ENCODE measurements around the gene NEK8. TPM values are rescaled to one million over a fixed set of nuclear protein-coding genes. Genes with fewer than 3 reads are reported as not detected.

The NEK8 gene
- total RNA-seq, 1 donor from 2014 or later, result 29.7 TPM

DNA sequence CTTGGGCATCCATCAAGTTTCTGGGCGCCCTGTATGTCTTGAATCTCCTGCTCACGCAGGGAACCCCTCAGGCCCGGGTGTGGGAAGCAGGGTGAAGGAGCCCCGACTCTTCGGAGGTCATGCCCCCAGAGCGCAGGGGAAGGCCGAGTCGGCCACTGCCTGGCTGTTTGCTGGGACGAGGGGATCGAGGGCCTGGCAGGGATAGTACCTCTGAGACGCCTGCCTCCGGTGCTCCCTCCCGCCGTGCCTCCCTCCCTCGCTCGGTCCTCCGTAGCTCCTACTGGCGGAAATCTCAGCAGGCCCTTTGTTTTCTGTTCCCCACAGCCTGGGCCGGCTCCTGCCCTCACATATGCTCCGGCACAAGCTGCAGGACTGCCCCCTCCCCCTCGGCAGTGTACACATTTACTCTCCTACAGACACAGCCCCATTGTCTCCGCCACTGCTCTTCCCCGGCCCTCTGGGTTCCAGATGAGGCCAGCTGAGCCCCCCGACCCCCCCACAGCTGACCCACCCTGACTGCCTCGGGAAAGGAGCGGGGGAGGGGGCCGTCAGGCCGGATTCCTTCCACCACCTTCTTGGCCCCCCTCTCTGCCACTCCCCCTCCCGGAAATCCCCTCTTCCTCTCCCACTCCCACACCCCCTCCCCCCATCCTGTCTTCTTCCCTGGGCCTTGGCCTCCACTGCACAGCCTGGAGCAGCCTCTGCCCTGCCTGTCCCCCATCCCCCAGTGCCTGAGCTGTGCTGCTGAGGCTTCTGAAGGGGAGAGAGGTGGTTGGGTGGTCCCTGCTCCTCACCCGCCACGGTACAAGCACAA is 16.6 kb downstream of the NEK8 start:
- H3K27ac Mint-ChIP-seq, result peak overlapping the region; percentile 84
- TF ChIP-seq, protein P1, sequence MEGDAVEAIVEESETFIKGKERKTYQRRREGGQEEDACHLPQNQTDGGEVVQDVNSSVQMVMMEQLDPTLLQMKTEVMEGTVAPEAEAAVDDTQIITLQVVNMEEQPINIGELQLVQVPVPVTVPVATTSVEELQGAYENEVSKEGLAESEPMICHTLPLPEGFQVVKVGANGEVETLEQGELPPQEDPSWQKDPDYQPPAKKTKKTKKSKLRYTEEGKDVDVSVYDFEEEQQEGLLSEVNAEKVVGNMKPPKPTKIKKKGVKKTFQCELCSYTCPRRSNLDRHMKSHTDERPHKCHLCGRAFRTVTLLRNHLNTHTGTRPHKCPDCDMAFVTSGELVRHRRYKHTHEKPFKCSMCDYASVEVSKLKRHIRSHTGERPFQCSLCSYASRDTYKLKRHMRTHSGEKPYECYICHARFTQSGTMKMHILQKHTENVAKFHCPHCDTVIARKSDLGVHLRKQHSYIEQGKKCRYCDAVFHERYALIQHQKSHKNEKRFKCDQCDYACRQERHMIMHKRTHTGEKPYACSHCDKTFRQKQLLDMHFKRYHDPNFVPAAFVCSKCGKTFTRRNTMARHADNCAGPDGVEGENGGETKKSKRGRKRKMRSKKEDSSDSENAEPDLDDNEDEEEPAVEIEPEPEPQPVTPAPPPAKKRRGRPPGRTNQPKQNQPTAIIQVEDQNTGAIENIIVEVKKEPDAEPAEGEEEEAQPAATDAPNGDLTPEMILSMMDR (IDR thresholded peaks at IDR 0.05), result no peak
- no peak for ATAC-seq (ENCODE audit: low read depth)
- DNase-seq, result no peak
- H3K27me3 Mint-ChIP-seq, result no peaks in the 10 kb centered on the region
- intact Hi-C loops (cut with micrococcal nuclease), result no loop called here
- peaks cover 72% of the 10 kb centered on the region for H3K36me3 Mint-ChIP-seq (ENCODE audit: low read depth)
- ChIA-PET CTCF (interaction anchor here (1.0 to 17.6 kb wide), 3 partner anchors 18 to 24 kb away, joined by 3 to 545 read pairs (median 5); partner anchors contain the start of genes NEK8 and TLCD1), POLR2A (interaction anchor here (0.6 to 23.0 kb wide), 8 partner anchors 9 to 205 kb away, joined by 3 to 2384 read pairs (median 7); partner anchors contain the start of genes FLOT2, NEK8, PHF12 and PROCA1)
- no peaks in the 10 kb centered on the region for H3K9me3 Mint-ChIP-seq
- H3K4me1 Mint-ChIP-seq, result peaks cover 70% of the 10 kb centered on the region
- peak overlapping the region; percentile 93 for H3K4me3 Mint-ChIP-seq

DNA sequence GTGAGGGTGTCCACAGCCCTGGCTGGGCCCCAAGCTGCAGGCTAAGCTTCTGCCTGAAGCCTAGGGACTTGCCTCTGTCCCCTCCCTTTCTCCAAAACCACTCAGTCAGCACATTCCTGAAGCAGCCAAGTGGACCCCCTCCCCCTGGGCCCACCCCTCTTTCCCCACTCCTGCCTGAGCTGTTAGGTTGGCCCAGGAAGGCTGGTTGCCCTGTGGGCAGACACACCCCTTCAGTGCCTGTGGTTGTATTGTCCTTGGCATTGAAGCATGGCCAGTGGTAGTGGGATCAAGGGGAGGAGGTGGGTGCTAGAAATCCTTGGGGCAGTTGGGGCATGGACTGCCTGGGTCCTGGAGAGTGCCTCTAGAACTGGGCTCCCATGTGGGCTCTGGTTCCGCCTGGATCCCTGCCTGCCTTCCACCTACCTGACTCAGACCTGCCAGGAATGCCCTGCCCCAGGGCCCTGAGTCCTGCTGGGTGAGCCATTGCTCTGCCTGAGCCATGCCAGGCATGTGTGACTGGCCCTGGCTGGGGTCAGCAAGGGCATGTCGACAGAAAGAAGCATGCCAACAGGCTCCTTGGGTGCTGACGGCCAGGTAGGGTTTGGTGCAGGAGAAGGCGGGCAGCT is 17.3 kb downstream of the NEK8 start:
- TF ChIP-seq, protein P1 (IDR thresholded peaks at IDR 0.05), result no peak
- ATAC-seq (ENCODE audit: low read depth) (no peak), DNase-seq (no peak)
- intact Hi-C loops (cut with micrococcal nuclease), result no loop called here
- no peaks in the 10 kb centered on the region for H3K27me3 Mint-ChIP-seq
- ChIA-PET CTCF (interaction anchor here (1.0 to 17.6 kb wide), 2 partner anchors 19 to 25 kb away, joined by 5 to 545 read pairs; partner anchors contain the start of genes NEK8 and TLCD1), POLR2A (interaction anchor here (0.6 to 23.0 kb wide), 7 partner anchors 10 to 205 kb away, joined by 4 to 2384 read pairs (median 7); partner anchors contain the start of genes FLOT2, NEK8, PHF12 and PROCA1)
- peak overlapping the region; percentile 93 for H3K4me3 Mint-ChIP-seq
- H3K4me1 Mint-ChIP-seq, result peaks cover 70% of the 10 kb centered on the region
- H3K9me3 Mint-ChIP-seq, result no peaks in the 10 kb centered on the region
- H3K36me3 Mint-ChIP-seq (ENCODE audit: low read depth), result peaks cover 72% of the 10 kb centered on the region
- H3K27ac Mint-ChIP-seq, result peak overlapping the region; percentile 84

DNA sequence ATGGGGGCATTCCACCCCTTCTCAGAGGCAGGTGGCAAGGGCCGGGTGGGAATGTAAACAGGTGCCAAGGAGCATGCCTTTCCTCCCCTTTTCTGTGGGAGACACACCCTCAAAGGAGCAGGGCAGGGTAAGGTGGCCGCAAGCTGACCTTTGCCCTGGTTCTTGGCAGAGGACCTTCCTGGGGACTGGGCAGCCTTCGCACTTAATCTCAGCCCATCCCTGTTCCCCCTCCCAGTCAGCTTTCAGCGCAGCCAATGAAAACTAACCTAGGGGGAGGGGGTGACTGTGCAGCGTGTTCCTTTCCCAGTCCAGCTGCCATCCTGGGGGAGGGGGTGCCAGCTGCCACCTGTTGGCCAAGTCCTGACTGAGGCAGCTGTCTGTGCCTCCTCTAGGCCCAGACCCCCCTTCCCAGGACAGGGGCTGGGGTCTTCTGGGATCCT is 18.0 kb downstream of the NEK8 start:
- POLR2A ChIA-PET, result interaction anchor here (0.6 to 23.0 kb wide), 6 partner anchors 8 to 205 kb away, joined by 4 to 2384 read pairs (median 8); partner anchors contain the start of genes NEK8, PROCA1, RPL23A and TLCD1

DNA sequence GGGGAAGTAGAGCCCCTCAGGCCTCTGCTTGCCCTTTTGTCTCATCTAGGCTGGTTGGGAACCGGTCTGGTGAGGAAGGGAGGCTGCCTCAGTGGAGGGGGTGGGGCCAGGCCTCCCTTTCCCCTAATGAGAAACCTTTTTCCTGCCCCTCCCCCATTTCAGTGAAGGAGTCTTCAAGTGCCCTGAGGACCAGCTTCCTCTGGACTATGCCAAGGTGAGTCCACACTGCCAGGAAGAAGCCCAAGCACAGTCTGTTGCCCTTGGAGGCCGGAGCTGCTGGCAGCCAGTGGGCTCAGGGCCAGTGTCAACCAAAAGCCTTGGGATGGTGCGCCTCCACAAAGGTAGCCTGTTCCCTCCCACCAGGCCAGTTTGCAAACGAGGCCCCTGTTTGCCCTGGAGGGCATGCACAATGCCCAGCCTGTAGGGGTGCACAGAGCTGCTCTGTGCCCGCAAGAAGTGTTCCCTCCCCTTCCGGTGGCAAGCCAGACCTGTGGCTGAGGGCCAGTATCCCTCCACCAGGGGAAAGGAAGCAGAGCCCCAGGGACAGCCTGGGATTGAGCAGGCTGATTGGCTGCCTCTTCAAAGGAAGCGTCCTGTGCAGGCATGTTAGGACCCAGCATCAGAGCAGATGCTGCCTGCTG is 18.6 kb downstream of the NEK8 start:
- TF ChIP-seq, protein P1 (IDR thresholded peaks at IDR 0.05), result no peak
- Mint-ChIP-seq H3K36me3 (ENCODE audit: low read depth) (peaks cover 77% of the 10 kb centered on the region), H3K4me3 (peak overlapping the region; percentile 93), H3K27me3 (no peaks in the 10 kb centered on the region), H3K4me1 (peaks cover 57% of the 10 kb centered on the region), H3K9me3 (no peaks in the 10 kb centered on the region), H3K27ac (peak overlapping the region; percentile 84)
- ChIA-PET CTCF (interaction anchor here (17.6 kb wide), 1 partner anchor 20 kb away, joined by 545 read pairs; the partner anchor contains the start of genes NEK8 and TLCD1), POLR2A (interaction anchor here (1.1 to 23.0 kb wide), 5 partner anchors 8 to 205 kb away, joined by 5 to 2384 read pairs (median 9); partner anchors contain the start of genes NEK8, PROCA1, RPL23A and TLCD1)
- ATAC-seq (ENCODE audit: low read depth), result no peak
- no peak for DNase-seq
- intact Hi-C loops (cut with micrococcal nuclease), result no loop called here

More for the DNA sequence above, 18.0 kb downstream of the NEK8 start:
- CTCF ChIA-PET, result interaction anchor here (17.6 kb wide), 1 partner anchor 19 kb away, joined by 545 read pairs; the partner anchor contains the start of genes NEK8 and TLCD1
- TF ChIP-seq, protein P1 (IDR thresholded peaks at IDR 0.05), result no peak
- H3K36me3 Mint-ChIP-seq (ENCODE audit: low read depth), result peaks cover 73% of the 10 kb centered on the region
- ATAC-seq (ENCODE audit: low read depth) (no peak), DNase-seq (no peak)
- H3K4me3 Mint-ChIP-seq, result peak overlapping the region; percentile 93
- peaks cover 63% of the 10 kb centered on the region for H3K4me1 Mint-ChIP-seq
- H3K9me3 Mint-ChIP-seq, result no peaks in the 10 kb centered on the region
- intact Hi-C loops (cut with micrococcal nuclease), result no loop called here
- H3K27ac Mint-ChIP-seq, result peak overlapping the region; percentile 84
- H3K27me3 Mint-ChIP-seq, result no peaks in the 10 kb centered on the region
